OCI-LY1 (cell line): Measurements from ENCODE around the gene SAT2.
A peak's percentile ranks its signal among the peaks of the same experiment; 100 is the strongest.

Experiments
- H2AFZ ChIP-seq: fragments of 200-600 bp; sonication (generic), shearing (Covaris generic); 2 replicates; pipeline ENCODE4 v1.6.0; 2014; ENCODE audit warnings: antibody characterized with exemption, mild to moderate bottlenecking, low read length
- H3F3A ChIP-seq: fragments of 200-600 bp; sonication (generic), shearing (Covaris generic); 2 replicates; pipeline ENCODE4 v1.6.0; 2014; ENCODE audit warnings: mild to moderate bottlenecking, antibody characterized with exemption, low read length, moderate library complexity; ENCODE audit not compliant: insufficient read depth
- H3K27ac ChIP-seq: fragments of 200-600 bp; sonication (generic); 2 replicates; pipeline ENCODE4 v1.5.1; 2014; ENCODE audit warnings: low read length, mixed run types, mild to moderate bottlenecking, low read depth; ENCODE audit not compliant: poor library complexity, severe bottlenecking
- H3K27me3 ChIP-seq: fragments of 200-600 bp; sonication (generic); 2 replicates; pipeline ENCODE4 v1.6.0; 2014; ENCODE audit warnings: antibody characterized with exemption, mild to moderate bottlenecking, low read length, moderate library complexity; ENCODE audit not compliant: insufficient read depth
- H3K36me3 ChIP-seq: fragments of 200-600 bp; sonication (generic); 2 replicates; pipeline ENCODE4 v1.6.1; 2014; ENCODE audit warnings: mild to moderate bottlenecking, antibody characterized with exemption, low read length, moderate library complexity, mixed read lengths; ENCODE audit not compliant: insufficient read depth
- H3K4me1 ChIP-seq: fragments of 200-600 bp; sonication (generic); 2 replicates; pipeline ENCODE4 v1.5.1; 2014; ENCODE audit warnings: mild to moderate bottlenecking, low read length, moderate library complexity; ENCODE audit not compliant: insufficient read depth, severe bottlenecking
- H3K4me2 ChIP-seq: fragments of 200-600 bp; sonication (generic), shearing (Covaris generic); 2 replicates; pipeline ENCODE4 v1.6.1; 2014; ENCODE audit warnings: low read length
- H3K4me3 ChIP-seq: fragments of 200-600 bp; sonication (generic); 2 replicates; pipeline ENCODE4 v1.5.1; 2014; ENCODE audit warnings: low read length, low read depth, mild to moderate bottlenecking, mixed read lengths; ENCODE audit not compliant: poor library complexity, severe bottlenecking
- H3K79me2 ChIP-seq: fragments of 200-600 bp; shearing (Covaris generic); 2 replicates; pipeline ENCODE4 v1.6.1; 2016; ENCODE audit warnings: mixed run types, low read length, mixed read lengths; ENCODE audit not compliant: insufficient read depth
- H3K9ac ChIP-seq: fragments of 200-600 bp; sonication (generic), shearing (Covaris generic); 2 replicates; pipeline ENCODE4 v1.6.1; 2014; ENCODE audit warnings: mild to moderate bottlenecking, low read length, mixed read lengths
- H3K9me2 ChIP-seq: fragments of 200-600 bp; sonication (generic), shearing (Covaris generic); 2 replicates; pipeline ENCODE4 v1.6.1; 2014; ENCODE audit warnings: low read depth, mild to moderate bottlenecking, low read length, mixed read lengths
- H3K9me3 ChIP-seq: fragments of 200-600 bp; shearing (Covaris generic); 2 replicates; pipeline ENCODE4 v1.6.1; 2014; ENCODE audit warnings: low read length, mixed read lengths
- H4K20me1 ChIP-seq: fragments of 200-600 bp; sonication (generic), shearing (Covaris generic); 2 replicates; pipeline ENCODE4 v1.6.0; 2016; ENCODE audit warnings: mild to moderate bottlenecking, low read length; ENCODE audit not compliant: insufficient read depth
- CTCF ChIP-seq: fragments of 200-600 bp; sonication (generic), shearing (Covaris generic); IDR thresholded peaks from 2 replicates; pipeline ENCODE4 v1.5.1; 2017; ENCODE audit warnings: mild to moderate bottlenecking, antibody characterized with exemption, low read length, moderate library complexity, mixed read lengths
- EZH2 ChIP-seq: fragments of 200-600 bp; sonication (generic), shearing (Covaris generic); IDR thresholded peaks from 2 replicates; pipeline ENCODE4 v1.8.0; 2017; ENCODE audit warnings: borderline replicate concordance, mixed run types, mild to moderate bottlenecking, antibody characterized with exemption, low read length, moderate library complexity, mixed read lengths

Gene SAT2

GRCh38 chr17:7650509-7651096 lies 23.0 kb upstream of the SAT2 start, which contains the start of gene ATP1B2:
TSS of gene ATP1B2 (plus strand) at chr17:7650926. CDS start at chr17:7651519, 593 bp downstream.
- H2AFZ ChIP-seq = no peak within 1 kb of the TSS
- no peaks in the 10 kb centered on the region for H3K9me2 ChIP-seq
- no peak for TF ChIP-seq CTCF
- no peak for TF ChIP-seq EZH2
- H4K20me1 ChIP-seq = no peaks in the 10 kb centered on the region
- H3K4me2 ChIP-seq = peak within 1 kb of the TSS; percentile 42
- H3K79me2 ChIP-seq = no peaks in the 10 kb centered on the region
- H3K4me1 ChIP-seq = peaks cover 17% of the 10 kb centered on the region
- H3K9ac ChIP-seq = no peak within 1 kb of the TSS
- no peaks in the 10 kb centered on the region for H3K36me3 ChIP-seq
- no peaks in the 10 kb centered on the region for H3F3A ChIP-seq
- peak within 1 kb of the TSS; percentile 38 for H3K4me3 ChIP-seq
- no peaks in the 10 kb centered on the region for H3K9me3 ChIP-seq
- no peak within 1 kb of the TSS for H3K27ac ChIP-seq
- H3K27me3 ChIP-seq = peaks cover 12% of the 10 kb centered on the region; the same call in 1 of the 2 replicates

GRCh38 chr17:7647018-7647417 lies 19.4 kb upstream of the SAT2 start:
- H3K4me3 ChIP-seq = no peak overlapping the region
- no peak overlapping the region for H2AFZ ChIP-seq
- H3K27me3 ChIP-seq = peaks cover 3% of the 10 kb centered on the region; the same call in 1 of the 2 replicates
- H3K9me2 ChIP-seq = no peaks in the 10 kb centered on the region
- H4K20me1 ChIP-seq = no peaks in the 10 kb centered on the region
- H3K36me3 ChIP-seq = no peaks in the 10 kb centered on the region
- no peaks in the 10 kb centered on the region for H3F3A ChIP-seq
- no peak overlapping the region for H3K9ac ChIP-seq
- TF ChIP-seq CTCF (no peak), EZH2 (no peak)
- no peaks in the 10 kb centered on the region for H3K79me2 ChIP-seq
- no peaks in the 10 kb centered on the region for H3K9me3 ChIP-seq
- no peak overlapping the region for H3K27ac ChIP-seq
- H3K4me2 ChIP-seq = no peak overlapping the region
- peaks cover 17% of the 10 kb centered on the region for H3K4me1 ChIP-seq

- Histone ChIP-seq H2AFZ (no peak overlapping the region), H3F3A (no peaks in the 10 kb centered on the region), H3K27ac (no peak overlapping the region), H3K9ac (no peak overlapping the region), H3K4me3 (no peak overlapping the region), H3K9me2 (no peaks in the 10 kb centered on the region), H4K20me1 (no peaks in the 10 kb centered on the region), H3K27me3 (no peaks in the 10 kb centered on the region), H3K4me2 (no peak overlapping the region), H3K4me1 (peaks cover 16% of the 10 kb centered on the region), H3K9me3 (no peaks in the 10 kb centered on the region), H3K36me3 (no peaks in the 10 kb centered on the region), H3K79me2 (no peaks in the 10 kb centered on the region)
- TF ChIP-seq EZH2 = no peak
- TF ChIP-seq CTCF = no peak
Measured at GRCh38 chr17:7646457-7646856, 18.8 kb upstream of the SAT2 start.
